Measurements from ENCODE around the gene PGAM1. TPM values are rescaled to one million over a fixed set of nuclear protein-coding genes. Genes with fewer than 3 reads are reported as not detected.

The PGAM1 gene
- total and polyA plus RNA-seq, 2 of the 13 experiments (the other 11 are each of a cell fraction or from before 2014, with no cell fraction given): 354 to 483 TPM

DNA sequence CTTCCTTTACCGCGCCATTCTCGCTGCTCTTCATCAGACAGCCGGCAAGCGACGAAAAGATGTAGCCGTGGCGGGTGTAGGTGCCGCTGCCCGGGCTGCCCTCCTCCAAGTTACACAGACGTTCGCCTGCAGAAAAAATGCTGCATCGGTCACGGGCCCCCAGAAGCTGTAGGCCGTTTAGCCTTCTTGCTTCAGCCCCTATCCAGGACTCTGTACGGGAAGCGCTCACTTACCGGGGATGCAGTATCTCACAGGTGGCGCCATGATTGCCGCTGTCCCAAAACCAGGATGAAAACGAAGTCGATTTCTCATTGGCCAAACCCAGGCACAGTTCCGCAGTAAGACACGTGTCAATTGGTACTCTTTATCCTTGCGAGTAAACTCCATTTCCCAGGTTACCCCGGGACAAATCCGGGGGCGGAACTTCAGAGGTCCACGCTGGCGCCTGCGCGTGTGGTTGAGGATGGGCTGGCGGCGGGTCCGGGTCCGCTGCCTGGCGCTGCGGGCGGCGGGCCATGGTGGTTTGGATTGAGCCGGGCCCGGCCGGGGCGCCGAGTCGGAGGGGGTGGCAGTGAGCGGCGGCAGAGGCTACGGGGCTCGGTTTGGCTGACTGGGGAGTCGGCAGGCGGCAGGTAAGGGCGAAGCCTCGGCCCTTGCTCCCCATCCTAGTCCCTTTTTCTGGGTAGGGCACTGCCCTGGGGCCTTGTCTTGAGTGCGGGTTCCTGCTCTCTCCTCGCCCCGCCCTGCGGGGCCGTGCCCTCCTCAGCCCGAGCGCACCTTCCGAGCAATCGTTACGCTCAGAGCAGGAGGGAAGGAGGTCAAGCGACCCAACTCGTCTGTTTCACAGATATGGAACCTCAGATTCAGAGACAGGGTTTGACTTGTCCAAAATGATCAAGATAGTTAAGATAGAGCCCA is 20.0 kb downstream of the PGAM1 start, which contains the start of the genes EXOSC1 and ZDHHC16 (continued):
- TF ChIP-seq, protein P1, sequence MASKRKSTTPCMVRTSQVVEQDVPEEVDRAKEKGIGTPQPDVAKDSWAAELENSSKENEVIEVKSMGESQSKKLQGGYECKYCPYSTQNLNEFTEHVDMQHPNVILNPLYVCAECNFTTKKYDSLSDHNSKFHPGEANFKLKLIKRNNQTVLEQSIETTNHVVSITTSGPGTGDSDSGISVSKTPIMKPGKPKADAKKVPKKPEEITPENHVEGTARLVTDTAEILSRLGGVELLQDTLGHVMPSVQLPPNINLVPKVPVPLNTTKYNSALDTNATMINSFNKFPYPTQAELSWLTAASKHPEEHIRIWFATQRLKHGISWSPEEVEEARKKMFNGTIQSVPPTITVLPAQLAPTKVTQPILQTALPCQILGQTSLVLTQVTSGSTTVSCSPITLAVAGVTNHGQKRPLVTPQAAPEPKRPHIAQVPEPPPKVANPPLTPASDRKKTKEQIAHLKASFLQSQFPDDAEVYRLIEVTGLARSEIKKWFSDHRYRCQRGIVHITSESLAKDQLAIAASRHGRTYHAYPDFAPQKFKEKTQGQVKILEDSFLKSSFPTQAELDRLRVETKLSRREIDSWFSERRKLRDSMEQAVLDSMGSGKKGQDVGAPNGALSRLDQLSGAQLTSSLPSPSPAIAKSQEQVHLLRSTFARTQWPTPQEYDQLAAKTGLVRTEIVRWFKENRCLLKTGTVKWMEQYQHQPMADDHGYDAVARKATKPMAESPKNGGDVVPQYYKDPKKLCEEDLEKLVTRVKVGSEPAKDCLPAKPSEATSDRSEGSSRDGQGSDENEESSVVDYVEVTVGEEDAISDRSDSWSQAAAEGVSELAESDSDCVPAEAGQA (IDR thresholded peaks at IDR 0.05; ENCODE audit: low read depth): no peak
- TF ChIP-seq, protein P1 (CRISPR knock-in tag; IDR thresholded peaks at IDR 0.05; ENCODE audit: borderline replicate concordance): peak; percentile 58; the same call in 1 of the 2 replicates
- peak; percentile 59 for TF ChIP-seq SUZ12 (IDR thresholded peaks at IDR 0.05; ENCODE audit: low read depth, low read length)
- no peak for TF ChIP-seq SOX13 (IDR thresholded peaks at IDR 0.05)
- no peak for TF ChIP-seq SOX13 (CRISPR knock-in tag; conservative IDR thresholded peaks at IDR 0.05 in 1 of 2, IDR thresholded peaks at IDR 0.05 in 1 of 2)
- TF ChIP-seq ZNF274 (CRISPR knock-in tag; IDR thresholded peaks at IDR 0.05): no peak
- TF ChIP-seq ZNF607 (CRISPR knock-in tag; IDR thresholded peaks at IDR 0.05; ENCODE audit: borderline replicate concordance): 0 out of 2 replicates have a peak, but pooled peaks have one; percentile 38
- TF ChIP-seq ZNF468 (CRISPR knock-in tag; IDR thresholded peaks at IDR 0.05): no peak
- TF ChIP-seq RFXAP (CRISPR knock-in tag; IDR thresholded peaks at IDR 0.05; ENCODE audit: borderline replicate concordance): peak; percentile 42; the same call in 1 of the 2 replicates
- TF ChIP-seq, protein P2, sequence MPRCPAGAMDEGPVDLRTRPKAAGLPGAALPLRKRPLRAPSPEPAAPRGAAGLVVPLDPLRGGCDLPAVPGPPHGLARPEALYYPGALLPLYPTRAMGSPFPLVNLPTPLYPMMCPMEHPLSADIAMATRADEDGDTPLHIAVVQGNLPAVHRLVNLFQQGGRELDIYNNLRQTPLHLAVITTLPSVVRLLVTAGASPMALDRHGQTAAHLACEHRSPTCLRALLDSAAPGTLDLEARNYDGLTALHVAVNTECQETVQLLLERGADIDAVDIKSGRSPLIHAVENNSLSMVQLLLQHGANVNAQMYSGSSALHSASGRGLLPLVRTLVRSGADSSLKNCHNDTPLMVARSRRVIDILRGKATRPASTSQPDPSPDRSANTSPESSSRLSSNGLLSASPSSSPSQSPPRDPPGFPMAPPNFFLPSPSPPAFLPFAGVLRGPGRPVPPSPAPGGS (CRISPR knock-in tag; IDR thresholded peaks at IDR 0.05): peak; percentile 80; the same call in 1 of the 2 replicates
- TF ChIP-seq, protein P3, sequence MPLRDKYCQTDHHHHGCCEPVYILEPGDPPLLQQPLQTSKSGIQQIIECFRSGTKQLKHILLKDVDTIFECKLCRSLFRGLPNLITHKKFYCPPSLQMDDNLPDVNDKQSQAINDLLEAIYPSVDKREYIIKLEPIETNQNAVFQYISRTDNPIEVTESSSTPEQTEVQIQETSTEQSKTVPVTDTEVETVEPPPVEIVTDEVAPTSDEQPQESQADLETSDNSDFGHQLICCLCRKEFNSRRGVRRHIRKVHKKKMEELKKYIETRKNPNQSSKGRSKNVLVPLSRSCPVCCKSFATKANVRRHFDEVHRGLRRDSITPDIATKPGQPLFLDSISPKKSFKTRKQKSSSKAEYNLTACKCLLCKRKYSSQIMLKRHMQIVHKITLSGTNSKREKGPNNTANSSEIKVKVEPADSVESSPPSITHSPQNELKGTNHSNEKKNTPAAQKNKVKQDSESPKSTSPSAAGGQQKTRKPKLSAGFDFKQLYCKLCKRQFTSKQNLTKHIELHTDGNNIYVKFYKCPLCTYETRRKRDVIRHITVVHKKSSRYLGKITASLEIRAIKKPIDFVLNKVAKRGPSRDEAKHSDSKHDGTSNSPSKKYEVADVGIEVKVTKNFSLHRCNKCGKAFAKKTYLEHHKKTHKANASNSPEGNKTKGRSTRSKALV (CRISPR knock-in tag; IDR thresholded peaks at IDR 0.05): no peak
- 0 out of 2 replicates have a peak, but pooled peaks have one; percentile 47 for TF ChIP-seq ZNF766 (CRISPR knock-in tag; IDR thresholded peaks at IDR 0.05; ENCODE audit: borderline replicate concordance)
- no peak for TF ChIP-seq ZFP36 (IDR thresholded peaks at IDR 0.05; ENCODE audit: borderline replicate concordance, low read depth, low read length, partially characterized antibody)
- no peak for TF ChIP-seq SOX6 (IDR thresholded peaks at IDR 0.05)
- peak; percentile 33; the same call in 1 of the 2 replicates for TF ChIP-seq SOX6 (CRISPR knock-in tag; IDR thresholded peaks at IDR 0.05)
- TF ChIP-seq ZNF3 (CRISPR knock-in tag; IDR thresholded peaks at IDR 0.05): no peak
- TF ChIP-seq, protein P4, sequence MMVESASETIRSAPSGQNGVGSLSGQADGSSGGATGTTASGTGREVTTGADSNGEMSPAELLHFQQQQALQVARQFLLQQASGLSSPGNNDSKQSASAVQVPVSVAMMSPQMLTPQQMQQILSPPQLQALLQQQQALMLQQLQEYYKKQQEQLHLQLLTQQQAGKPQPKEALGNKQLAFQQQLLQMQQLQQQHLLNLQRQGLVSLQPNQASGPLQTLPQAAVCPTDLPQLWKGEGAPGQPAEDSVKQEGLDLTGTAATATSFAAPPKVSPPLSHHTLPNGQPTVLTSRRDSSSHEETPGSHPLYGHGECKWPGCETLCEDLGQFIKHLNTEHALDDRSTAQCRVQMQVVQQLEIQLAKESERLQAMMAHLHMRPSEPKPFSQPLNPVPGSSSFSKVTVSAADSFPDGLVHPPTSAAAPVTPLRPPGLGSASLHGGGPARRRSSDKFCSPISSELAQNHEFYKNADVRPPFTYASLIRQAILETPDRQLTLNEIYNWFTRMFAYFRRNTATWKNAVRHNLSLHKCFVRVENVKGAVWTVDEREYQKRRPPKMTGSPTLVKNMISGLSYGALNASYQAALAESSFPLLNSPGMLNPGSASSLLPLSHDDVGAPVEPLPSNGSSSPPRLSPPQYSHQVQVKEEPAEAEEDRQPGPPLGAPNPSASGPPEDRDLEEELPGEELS (CRISPR knock-in tag; IDR thresholded peaks at IDR 0.05): peak; percentile 43; the same call in 1 of the 2 replicates

Data from HepG2 (cell line).